Fibroblast of lung (primary cell): Measurements from ENCODE around the gene HIPK2. TPM values are rescaled to one million over a fixed set of nuclear protein-coding genes. Genes with fewer than 3 reads are reported as not detected.

ENCODE experiments used
- DNase-seq, 2 donors: peaks; one replicate each; pipeline versions ENCODE4 v3.0.0 to v3.0.0-alpha.2; 2010; ENCODE audit warnings: low read depth in 2 of 2
- H2AFZ ChIP-seq: 2 replicates; pipeline ENCODE4 v1.5.1; 2012; ENCODE audit warnings: low read length, control low read depth, inconsistent platforms
- H3K27ac ChIP-seq: 2 replicates; pipeline ENCODE4 v1.5.1; 2011; ENCODE audit warnings: low read length, control low read depth; ENCODE audit not compliant: insufficient read depth
- H3K27me3 ChIP-seq: 2 replicates; pipeline ENCODE4 v1.5.1; 2011; ENCODE audit warnings: mild to moderate bottlenecking, low read length; ENCODE audit not compliant: control insufficient read depth, insufficient read depth
- H3K36me3 ChIP-seq: 2 replicates; pipeline ENCODE4 v1.5.1; 2011; ENCODE audit warnings: low read length; ENCODE audit not compliant: control insufficient read depth, insufficient read depth
- H3K4me1 ChIP-seq: 2 replicates; pipeline ENCODE4 v1.5.1; 2011; ENCODE audit warnings: low read length; ENCODE audit not compliant: control insufficient read depth, insufficient read depth; ENCODE audit errors: extremely low read depth
- H3K4me2 ChIP-seq: 2 replicates; pipeline ENCODE4 v1.5.1; 2011; ENCODE audit warnings: low read length, control low read depth; ENCODE audit not compliant: insufficient read depth; ENCODE audit errors: extremely low read depth
- H3K4me3 ChIP-seq, 4 experiments: fragments of 200-600 bp in 1 of 4; sonication (generic) in 1 of 4; replicated peaks in 1 of 4; 2 replicates each; pipeline ENCODE4 v1.5.1; 2011 to 2016; ENCODE audit warnings: low read length in 4 of 4, low read depth in 3 of 4, mild to moderate bottlenecking in 3 of 4, control low read depth in 2 of 4, inconsistent platforms in 1 of 4, mixed read lengths in 1 of 4; ENCODE audit not compliant: insufficient read depth in 1 of 4; ENCODE audit errors: control extremely low read depth in 1 of 4
- H3K79me2 ChIP-seq: 2 replicates; pipeline ENCODE4 v1.5.1; 2012; ENCODE audit warnings: mild to moderate bottlenecking, low read length, inconsistent platforms; ENCODE audit not compliant: control insufficient read depth, insufficient read depth
- H3K9ac ChIP-seq: 2 replicates; pipeline ENCODE4 v1.5.1; 2011; ENCODE audit warnings: mild to moderate bottlenecking, low read length, control low read depth; ENCODE audit not compliant: insufficient read depth
- H3K9me3 ChIP-seq: 2 replicates; pipeline ENCODE4 v1.5.1; 2012; ENCODE audit warnings: low read depth, low read length; ENCODE audit not compliant: control insufficient read depth, insufficient read depth
- H4K20me1 ChIP-seq: 2 replicates; pipeline ENCODE4 v1.5.1; 2011; ENCODE audit warnings: low read length; ENCODE audit not compliant: control insufficient read depth, insufficient read depth; ENCODE audit errors: extremely low read depth
- EZH2 ChIP-seq: IDR thresholded peaks from 2 replicates; pipeline ENCODE4 v1.5.1; 2012; ENCODE audit warnings: low read length, control low read depth, mild to moderate bottlenecking; ENCODE audit errors: missing control alignments
- polyA plus RNA-seq, 2 donors: library from polyadenylated mRNA; depleted of rRNA in 1 of 2; stranded (reverse) in 1 of 2; unstranded in 1 of 2; fragments of >200 nt; gene quantifications; 2 replicates each; pipeline ENCODE4 v1.2.1, GENCODE V29; 2011 to 2012; ENCODE audit warnings: missing spikeins in 1 of 2
- total RNA-seq: library from RNA; depleted of rRNA; stranded (reverse); fragments of >200 nt; gene quantifications from 2 replicates; pipeline ENCODE4 v1.2.1, GENCODE V29; 2014
- TF ChIP-seq, protein P1 (sequence below), 2 donors: IDR thresholded peaks in 1 of 2; conservative IDR thresholded peaks in 1 of 2; 1 replicate in 1 of 2; 2 replicates in 1 of 2; pipeline ENCODE4 v1.5.1; 2011 to 2012; ENCODE audit warnings: low read length in 2 of 2, control low read depth in 1 of 2, inconsistent platforms in 1 of 2, low read depth in 1 of 2, mild to moderate bottlenecking in 1 of 2

Gene HIPK2
- total and polyA plus RNA-seq, 2 donors (not counting 1 experiment from before 2014, with no cell fraction given) = 10.1 to 11.1 TPM

DNA sequence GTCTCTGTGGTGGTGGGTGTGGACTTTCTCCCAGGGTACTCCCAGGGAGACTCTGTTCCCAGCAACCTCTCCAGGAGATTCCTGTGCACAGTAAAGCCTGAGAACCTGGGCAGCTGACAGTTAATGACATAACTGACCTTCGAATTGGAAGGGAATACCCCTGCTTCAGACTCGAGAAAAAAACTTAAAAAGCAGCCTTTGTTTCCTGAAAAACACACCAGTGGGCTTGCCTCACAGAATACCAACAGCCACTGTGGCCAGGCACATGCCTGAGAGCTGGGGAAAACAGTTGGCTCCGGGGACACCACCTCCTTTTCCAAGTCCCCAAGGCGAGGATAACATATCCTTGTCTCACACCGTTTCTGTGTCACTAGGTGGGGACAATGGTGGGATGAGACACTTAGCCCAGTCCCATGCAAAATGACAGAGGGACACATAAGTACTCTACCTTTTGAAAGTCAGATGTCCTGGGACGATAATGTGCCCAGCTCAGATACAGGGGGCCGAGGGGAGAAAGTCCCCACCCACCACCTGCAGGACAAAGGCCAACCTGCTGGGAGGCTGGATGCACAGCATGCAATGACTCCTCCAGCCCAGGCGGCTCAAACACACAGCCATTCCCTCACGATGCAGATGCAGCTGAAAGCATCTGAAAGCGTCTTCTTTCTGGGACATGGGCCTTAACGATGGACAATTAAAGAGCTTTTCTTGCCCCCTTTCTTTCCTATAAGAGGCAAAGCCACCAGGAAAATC is 65.6 kb downstream of the HIPK2 start:
- Histone ChIP-seq H3K4me3 (no peak overlapping the region), H3K9me3 (no peaks in the 10 kb centered on the region), H3K9ac (no peak overlapping the region), H4K20me1 (peaks cover 3% of the 10 kb centered on the region), H3K4me1 (peaks cover 12% of the 10 kb centered on the region), H3K36me3 (peaks cover 22% of the 10 kb centered on the region), H3K27ac (no peak overlapping the region), H3K4me2 (no peak overlapping the region), H2AFZ (no peak overlapping the region), H3K27me3 (no peaks in the 10 kb centered on the region), H3K79me2 (peaks cover 18% of the 10 kb centered on the region)
- DNase-seq = no peak
- TF ChIP-seq, protein P1, sequence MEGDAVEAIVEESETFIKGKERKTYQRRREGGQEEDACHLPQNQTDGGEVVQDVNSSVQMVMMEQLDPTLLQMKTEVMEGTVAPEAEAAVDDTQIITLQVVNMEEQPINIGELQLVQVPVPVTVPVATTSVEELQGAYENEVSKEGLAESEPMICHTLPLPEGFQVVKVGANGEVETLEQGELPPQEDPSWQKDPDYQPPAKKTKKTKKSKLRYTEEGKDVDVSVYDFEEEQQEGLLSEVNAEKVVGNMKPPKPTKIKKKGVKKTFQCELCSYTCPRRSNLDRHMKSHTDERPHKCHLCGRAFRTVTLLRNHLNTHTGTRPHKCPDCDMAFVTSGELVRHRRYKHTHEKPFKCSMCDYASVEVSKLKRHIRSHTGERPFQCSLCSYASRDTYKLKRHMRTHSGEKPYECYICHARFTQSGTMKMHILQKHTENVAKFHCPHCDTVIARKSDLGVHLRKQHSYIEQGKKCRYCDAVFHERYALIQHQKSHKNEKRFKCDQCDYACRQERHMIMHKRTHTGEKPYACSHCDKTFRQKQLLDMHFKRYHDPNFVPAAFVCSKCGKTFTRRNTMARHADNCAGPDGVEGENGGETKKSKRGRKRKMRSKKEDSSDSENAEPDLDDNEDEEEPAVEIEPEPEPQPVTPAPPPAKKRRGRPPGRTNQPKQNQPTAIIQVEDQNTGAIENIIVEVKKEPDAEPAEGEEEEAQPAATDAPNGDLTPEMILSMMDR (conservative IDR thresholded peaks at IDR 0.05 in 1 of 2, IDR thresholded peaks at IDR 0.05 in 1 of 2; ENCODE audit: low read depth in 1 of 2, low read length in 2 of 2) = no peak
- no peak for TF ChIP-seq EZH2

DNA sequence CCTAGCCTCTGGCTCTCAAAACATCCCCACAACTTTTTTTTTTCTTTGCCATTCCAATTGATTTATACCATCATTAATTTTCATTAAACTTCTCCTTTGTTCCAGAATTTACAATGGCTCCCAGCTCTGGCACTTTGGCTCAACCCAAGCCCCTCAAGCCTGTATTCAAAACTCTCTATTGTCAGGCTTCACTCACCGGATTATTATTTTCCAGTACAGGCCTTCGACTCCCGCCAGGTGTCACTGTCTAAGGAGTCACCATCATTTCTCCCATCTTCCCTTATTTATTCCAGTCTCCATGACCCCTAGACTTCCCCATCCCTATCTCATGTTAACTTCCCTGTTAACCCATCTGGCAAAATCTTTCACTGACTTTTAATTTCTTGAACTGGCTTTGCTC is 67.8 kb downstream of the HIPK2 start:
- Histone ChIP-seq H3K4me1 (peaks cover 12% of the 10 kb centered on the region), H3K4me3 (no peak overlapping the region), H3K4me2 (no peak overlapping the region), H3K79me2 (peaks cover 15% of the 10 kb centered on the region), H3K27me3 (no peaks in the 10 kb centered on the region), H3K9ac (no peak overlapping the region), H3K27ac (peak overlapping the region; percentile 9), H3K9me3 (no peaks in the 10 kb centered on the region), H2AFZ (no peak overlapping the region), H3K36me3 (peaks cover 11% of the 10 kb centered on the region), H4K20me1 (peaks cover 3% of the 10 kb centered on the region)
- TF ChIP-seq, protein P1 (conservative IDR thresholded peaks at IDR 0.05 in 1 of 2, IDR thresholded peaks at IDR 0.05 in 1 of 2; ENCODE audit: low read depth in 1 of 2, low read length in 2 of 2) = no peak
- no peak for TF ChIP-seq EZH2
- no peak for DNase-seq

DNA sequence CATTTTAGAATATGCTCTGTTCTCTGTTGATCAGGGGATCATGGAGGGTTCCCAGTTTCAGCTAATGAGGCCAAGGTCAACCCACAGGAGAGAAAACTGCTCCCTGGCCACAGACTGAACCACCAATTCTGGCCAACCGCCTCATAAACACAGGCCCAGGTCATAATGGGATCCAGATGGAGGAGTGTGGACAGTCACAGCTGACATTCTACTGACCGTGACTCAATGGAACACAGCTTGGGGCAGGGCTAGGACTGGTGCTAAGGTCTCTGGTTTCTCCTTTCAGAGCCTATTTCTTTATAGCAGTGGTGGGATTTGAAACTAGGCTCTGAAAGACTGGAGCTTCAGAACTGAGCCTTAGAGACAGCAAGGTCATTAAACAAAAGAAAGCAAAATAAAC is 68.3 kb downstream of the HIPK2 start:
- H3K4me2 ChIP-seq = peak overlapping the region; percentile 65
- peaks cover 3% of the 10 kb centered on the region for H4K20me1 ChIP-seq
- peaks cover 21% of the 10 kb centered on the region for H3K79me2 ChIP-seq

More for the DNA sequence above, 68.3 kb downstream of the HIPK2 start:
- no peak for TF ChIP-seq EZH2
- TF ChIP-seq, protein P1 (conservative IDR thresholded peaks at IDR 0.05 in 1 of 2, IDR thresholded peaks at IDR 0.05 in 1 of 2; ENCODE audit: low read depth in 1 of 2, low read length in 2 of 2) = no peak
- Histone ChIP-seq H3K4me1 (peaks cover 12% of the 10 kb centered on the region), H3K9me3 (no peaks in the 10 kb centered on the region), H3K27me3 (no peaks in the 10 kb centered on the region), H3K36me3 (peaks cover 8% of the 10 kb centered on the region), H3K9ac (no peak overlapping the region), H2AFZ (no peak overlapping the region), H3K27ac (peak overlapping the region; percentile 9), H3K4me3 (no peak overlapping the region)
- peak; percentile 82 to 94 for DNase-seq
